ENCODE measurements around the gene PPP1R13B. TPM values are rescaled to one million over a fixed set of nuclear protein-coding genes. Genes with fewer than 3 reads are reported as not detected.

PPP1R13B gene
- total RNA-seq, 1 experiment from 2014 or later, result 19.0 TPM

DNA sequence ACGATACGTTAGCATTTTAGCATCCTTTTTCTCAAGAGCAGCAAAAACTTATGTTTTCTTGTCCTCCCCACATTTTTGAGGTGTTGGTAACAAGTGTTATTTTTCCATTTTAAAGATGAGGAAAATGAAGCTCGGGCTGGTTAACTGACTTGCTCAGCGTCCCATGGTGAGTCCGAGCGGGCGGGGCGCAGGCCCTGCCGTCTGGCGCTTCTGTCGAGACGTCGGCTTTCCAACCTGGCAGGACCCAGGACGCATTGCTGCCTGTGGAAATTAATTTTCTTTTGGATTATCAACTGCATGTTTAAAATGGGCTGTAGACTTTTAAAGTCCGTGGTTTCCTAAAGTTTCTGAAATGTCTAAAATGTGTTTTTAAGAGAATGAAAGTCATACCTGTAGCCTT lies 162.5 kb downstream of the PPP1R13B start:
- ChIA-PET POLR2A (no interaction called here), CTCF (no interaction called here)
- Histone ChIP-seq H3K4me3 (ENCODE audit: low read depth in 2 of 2, low read length in 2 of 2) (no peak overlapping the region), H3K9me3 (ENCODE audit: control insufficient read depth, insufficient read depth, low read depth, low read length) (no peaks in the 10 kb centered on the region), H3K27ac (ENCODE audit: low read length) (no peak overlapping the region), H3K27me3 (ENCODE audit: control insufficient read depth, insufficient read depth, low read length) (no peaks in the 10 kb centered on the region), H3K4me1 (ENCODE audit: control insufficient read depth, insufficient read depth, low read length) (no peaks in the 10 kb centered on the region), H3K36me3 (ENCODE audit: control insufficient read depth, insufficient read depth, low read length) (peaks cover 9% of the 10 kb centered on the region; the same call in 1 of the 2 replicates)
- intact Hi-C loops (cut with micrococcal nuclease; ENCODE audit: unreplicated experiment), result no loop called here
- in situ Hi-C loops (cut with HindIII; ENCODE audit: low pct_unique_long_range_greater_than_20kb, low sequenced_read_pairs), result no loop called here
- ATAC-seq (no peak), DNase-seq (ENCODE audit: low read depth, low spot score) (no peak)
- TF ChIP-seq, protein P1, sequence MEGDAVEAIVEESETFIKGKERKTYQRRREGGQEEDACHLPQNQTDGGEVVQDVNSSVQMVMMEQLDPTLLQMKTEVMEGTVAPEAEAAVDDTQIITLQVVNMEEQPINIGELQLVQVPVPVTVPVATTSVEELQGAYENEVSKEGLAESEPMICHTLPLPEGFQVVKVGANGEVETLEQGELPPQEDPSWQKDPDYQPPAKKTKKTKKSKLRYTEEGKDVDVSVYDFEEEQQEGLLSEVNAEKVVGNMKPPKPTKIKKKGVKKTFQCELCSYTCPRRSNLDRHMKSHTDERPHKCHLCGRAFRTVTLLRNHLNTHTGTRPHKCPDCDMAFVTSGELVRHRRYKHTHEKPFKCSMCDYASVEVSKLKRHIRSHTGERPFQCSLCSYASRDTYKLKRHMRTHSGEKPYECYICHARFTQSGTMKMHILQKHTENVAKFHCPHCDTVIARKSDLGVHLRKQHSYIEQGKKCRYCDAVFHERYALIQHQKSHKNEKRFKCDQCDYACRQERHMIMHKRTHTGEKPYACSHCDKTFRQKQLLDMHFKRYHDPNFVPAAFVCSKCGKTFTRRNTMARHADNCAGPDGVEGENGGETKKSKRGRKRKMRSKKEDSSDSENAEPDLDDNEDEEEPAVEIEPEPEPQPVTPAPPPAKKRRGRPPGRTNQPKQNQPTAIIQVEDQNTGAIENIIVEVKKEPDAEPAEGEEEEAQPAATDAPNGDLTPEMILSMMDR (IDR thresholded peaks at IDR 0.05), result no peak
- no peak for TF ChIP-seq REST (IDR thresholded peaks at IDR 0.05; ENCODE audit: insufficient read depth in 1 of 2, low read depth in 2 of 2, low read length in 1 of 2)
- no peak for TF ChIP-seq POLR2AphosphoS5 (IDR thresholded peaks at IDR 0.05; ENCODE audit: low read depth, low read length)
- no peak for TF ChIP-seq SIN3A (IDR thresholded peaks at IDR 0.05; ENCODE audit: borderline replicate concordance, insufficient read depth, low read depth, low read length)
- TF ChIP-seq TCF7L2 (IDR thresholded peaks at IDR 0.05; ENCODE audit: low read depth, low read length), result no peak
- BruUV-seq (replicated peaks), result no TSS peak

- POLR2A ChIA-PET, result no interaction called here
- Histone ChIP-seq H3K9me3 (ENCODE audit: control insufficient read depth, insufficient read depth, low read depth, low read length) (no peaks in the 10 kb centered on the region), H3K36me3 (ENCODE audit: control insufficient read depth, insufficient read depth, low read length) (peaks cover 9% of the 10 kb centered on the region; the same call in 1 of the 2 replicates), H3K4me3 (ENCODE audit: low read depth in 2 of 2, low read length in 2 of 2) (no peak overlapping the region), H3K4me1 (ENCODE audit: control insufficient read depth, insufficient read depth, low read length) (no peaks in the 10 kb centered on the region), H3K27ac (ENCODE audit: low read length) (no peak overlapping the region), H3K27me3 (ENCODE audit: control insufficient read depth, insufficient read depth, low read length) (no peaks in the 10 kb centered on the region)
- CTCF ChIA-PET, result no interaction called here
- in situ Hi-C loops (cut with HindIII; ENCODE audit: low pct_unique_long_range_greater_than_20kb, low sequenced_read_pairs), result no loop called here
- no peak for DNase-seq (ENCODE audit: low read depth, low spot score)
- ATAC-seq, result no peak
- TF ChIP-seq SIN3A (IDR thresholded peaks at IDR 0.05; ENCODE audit: borderline replicate concordance, insufficient read depth, low read depth, low read length), result no peak
- TF ChIP-seq REST (IDR thresholded peaks at IDR 0.05; ENCODE audit: insufficient read depth in 1 of 2, low read depth in 2 of 2, low read length in 1 of 2), result no peak
- BruUV-seq (replicated peaks), result no TSS peak
- intact Hi-C loops (cut with micrococcal nuclease; ENCODE audit: unreplicated experiment), result no loop called here
Measured at GRCh38 chr14:103684471-103684870, 162.9 kb downstream of the PPP1R13B start.

Other genes starting within 250 kb of the PPP1R13B start
- 98.0 TPM for gene KLC1, start 218.4 kb downstream of the PPP1R13B start, total RNA-seq (2021; ENCODE audit: unreplicated experiment)
- 36.8 TPM for gene XRCC3, start 132.1 kb downstream of the PPP1R13B start, total RNA-seq (2021; ENCODE audit: unreplicated experiment)
- gene ZFYVE21, start 131.8 kb downstream of the PPP1R13B start, total RNA-seq (2021; ENCODE audit: unreplicated experiment), result 41.8 TPM
- gene TDRD9, start 80.9 kb upstream of the PPP1R13B start, total RNA-seq (2021; ENCODE audit: unreplicated experiment), result not detected
- gene RD3L, start 95.0 kb upstream of the PPP1R13B start, total RNA-seq (2021; ENCODE audit: unreplicated experiment), result not detected
- gene ASPG, start 238.1 kb upstream of the PPP1R13B start, total RNA-seq (2021; ENCODE audit: unreplicated experiment), result not detected